HG02642 (cell line): Measurements from ENCODE around the gene NCMAP.
"Not testable (repeated sequence)": the region's sequence is repeated elsewhere in the genome, so short reads cannot be mapped to it uniquely, and the experiment has no call there.

Experiments used
- ATAC-seq: cut with Tn5 transposase; IDR thresholded peaks from one replicate; pipeline ENCODE4 v1.9.1; 2021; ENCODE audit warnings: mild to moderate bottlenecking; ENCODE audit not compliant: unreplicated experiment, poor library complexity

Gene NCMAP

DNA sequence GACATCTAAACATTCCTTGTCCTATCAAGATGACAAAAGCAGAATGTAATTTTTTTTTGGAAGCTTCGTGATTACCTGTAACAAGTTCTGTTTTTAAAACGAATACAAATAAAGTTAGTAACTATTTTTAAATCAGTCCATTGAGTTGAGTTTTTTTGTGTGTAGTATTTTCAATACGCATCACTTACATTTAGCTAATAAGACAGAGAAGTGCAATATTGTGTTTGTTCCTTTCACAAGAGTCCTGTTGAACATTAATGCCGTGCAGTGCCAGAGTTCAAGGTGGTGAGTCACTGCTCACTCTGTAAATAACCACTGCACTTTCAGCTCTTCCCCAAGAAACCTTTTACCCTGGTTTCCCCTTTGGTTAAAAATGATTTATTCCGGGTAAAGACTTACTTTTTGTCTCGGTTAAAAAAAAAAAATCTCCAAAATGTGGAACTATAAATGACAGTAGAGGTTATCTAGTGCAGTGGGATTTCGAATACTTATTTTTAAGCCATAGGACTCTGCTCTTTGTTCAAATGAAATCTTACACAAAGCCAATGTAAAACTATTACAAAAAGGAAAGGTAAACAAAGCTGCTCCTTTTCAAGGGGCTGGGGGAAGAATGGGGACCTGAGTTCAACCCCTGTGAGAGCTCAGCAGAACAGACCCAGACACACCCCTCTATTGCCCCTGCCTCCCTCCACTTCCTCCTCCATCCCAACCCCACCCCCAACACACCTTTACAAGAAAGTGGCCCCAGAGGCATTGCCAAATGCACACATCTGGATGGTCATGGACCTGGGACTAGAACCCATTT is 14.8 kb upstream of the NCMAP start:
- no peak for ATAC-seq

GRCh38 chr1:24541711-24542346 is 14.1 kb upstream of the NCMAP start:
- no peak for ATAC-seq

GRCh38 chr1:24544239-24544638 is 11.6 kb upstream of the NCMAP start:
- ATAC-seq, result no peak

- ATAC-seq, result no peak
Measured at GRCh38 chr1:24545662-24546061, 10.2 kb upstream of the NCMAP start.

DNA sequence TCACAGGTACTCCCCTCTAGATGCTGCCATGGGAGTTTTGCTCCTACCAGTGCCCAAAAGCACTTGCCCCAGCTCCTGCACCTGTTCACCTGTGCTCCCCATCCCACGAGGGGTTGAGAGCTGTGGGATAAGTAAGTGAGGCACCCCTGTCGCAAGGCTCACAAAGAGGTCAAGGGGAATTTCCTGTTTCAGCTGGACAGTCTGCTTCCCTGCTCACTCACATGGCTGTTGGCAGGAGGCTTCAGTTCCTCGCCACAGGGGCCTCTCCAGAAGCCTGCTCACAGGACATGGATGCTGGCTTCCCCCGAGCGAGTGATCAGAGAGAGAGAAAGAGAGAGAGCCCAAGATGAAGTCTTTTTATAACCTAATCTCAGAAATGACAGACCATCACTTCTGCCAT is 8.7 kb upstream of the NCMAP start:
- no peak for ATAC-seq

GRCh38 chr1:24548070-24548469 is 7.8 kb upstream of the NCMAP start:
- no peak for ATAC-seq

DNA sequence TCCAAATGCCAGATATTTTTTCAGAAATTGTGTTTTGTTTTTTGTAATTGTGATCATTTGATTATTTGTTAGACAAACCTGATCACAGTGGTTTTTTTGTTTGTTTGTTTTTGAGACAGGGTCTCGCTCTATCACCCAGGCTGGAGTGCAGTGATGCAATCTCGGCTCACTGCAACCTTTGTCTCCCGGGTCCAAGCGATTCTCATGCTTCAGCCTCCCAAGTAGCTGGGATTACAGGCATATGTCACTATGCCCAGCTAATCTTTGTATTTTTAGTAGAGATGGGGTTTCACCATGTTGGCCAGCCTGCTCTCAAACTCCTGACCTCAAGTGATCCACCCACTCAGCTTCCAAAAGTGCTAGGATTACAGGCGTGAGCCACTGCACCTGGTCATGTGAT is 6.7 kb upstream of the NCMAP start:
- not testable (repeated sequence) for ATAC-seq

- ATAC-seq, result no peak
Measured at GRCh38 chr1:24551290-24551959, 4.5 kb upstream of the NCMAP start.

GRCh38 chr1:24551960-24552571 is 3.8 kb upstream of the NCMAP start:
- ATAC-seq, result no peak

DNA sequence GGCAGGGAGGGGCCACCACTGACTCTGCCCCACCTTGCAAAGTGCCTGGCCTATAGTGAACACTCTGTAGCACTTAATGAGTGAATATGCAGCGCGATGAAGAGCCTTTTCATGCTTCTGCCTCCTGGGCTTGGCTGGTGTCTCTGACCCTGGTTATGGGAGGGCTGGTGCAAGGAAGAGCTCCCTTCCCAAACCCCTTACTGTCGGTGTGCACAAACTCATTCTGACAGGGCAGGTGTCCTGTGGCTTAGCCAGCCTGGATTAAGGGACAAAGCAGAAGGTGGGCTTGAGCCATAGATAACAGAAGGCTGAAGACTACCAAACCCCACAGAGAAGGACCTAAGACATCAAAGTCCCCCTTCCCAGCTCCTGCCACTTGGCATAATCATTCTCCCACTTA is 2.0 kb upstream of the NCMAP start:
- no peak for ATAC-seq

DNA sequence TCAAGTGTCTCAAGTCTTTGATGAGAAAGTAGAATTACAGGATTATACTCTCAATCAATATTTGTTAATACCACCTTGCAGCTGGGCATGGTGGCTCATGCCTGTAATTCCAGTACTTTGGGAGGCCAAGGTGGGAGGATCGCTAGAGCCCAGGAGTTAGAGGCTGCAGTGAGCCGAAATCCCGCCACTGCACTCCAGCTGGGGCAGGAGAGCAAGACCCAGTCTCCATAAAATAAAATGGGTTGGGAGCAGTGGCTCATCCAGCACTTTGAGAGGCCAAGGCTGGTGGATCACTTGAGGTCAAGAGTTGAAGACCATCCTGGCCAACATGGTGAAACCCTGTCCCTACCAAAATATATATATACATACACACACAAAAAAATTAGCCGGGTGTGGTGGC is 1.2 kb upstream of the NCMAP start:
- ATAC-seq, result no peak

- ATAC-seq, result no peak
Measured at GRCh38 chr1:24556414-24556795, 518 bp downstream of the NCMAP start.

GRCh38 chr1:24557220-24557619 is 1.3 kb downstream of the NCMAP start:
- ATAC-seq, result no peak

GRCh38 chr1:24557711-24558131 is 1.8 kb downstream of the NCMAP start:
- no peak for ATAC-seq

DNA sequence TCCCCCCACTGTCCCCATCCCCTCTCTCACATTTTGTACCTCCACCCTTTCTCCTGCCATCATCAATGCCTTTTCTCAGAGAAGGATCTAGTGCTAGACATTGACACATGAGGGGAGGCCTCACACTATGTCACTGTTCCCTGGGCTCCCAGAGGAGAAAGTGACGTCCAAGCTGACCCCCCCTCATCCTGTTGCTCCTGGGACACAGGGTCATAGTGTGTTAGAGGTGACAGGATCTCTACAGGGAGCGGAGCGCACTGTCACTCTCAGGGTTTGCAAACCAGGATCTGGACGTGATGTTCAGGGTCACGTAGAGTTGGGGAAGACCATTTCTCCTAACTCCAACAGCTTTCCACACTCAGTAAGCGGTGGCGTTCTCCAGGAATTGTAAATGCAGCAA is 2.6 kb downstream of the NCMAP start:
- no peak for ATAC-seq

DNA sequence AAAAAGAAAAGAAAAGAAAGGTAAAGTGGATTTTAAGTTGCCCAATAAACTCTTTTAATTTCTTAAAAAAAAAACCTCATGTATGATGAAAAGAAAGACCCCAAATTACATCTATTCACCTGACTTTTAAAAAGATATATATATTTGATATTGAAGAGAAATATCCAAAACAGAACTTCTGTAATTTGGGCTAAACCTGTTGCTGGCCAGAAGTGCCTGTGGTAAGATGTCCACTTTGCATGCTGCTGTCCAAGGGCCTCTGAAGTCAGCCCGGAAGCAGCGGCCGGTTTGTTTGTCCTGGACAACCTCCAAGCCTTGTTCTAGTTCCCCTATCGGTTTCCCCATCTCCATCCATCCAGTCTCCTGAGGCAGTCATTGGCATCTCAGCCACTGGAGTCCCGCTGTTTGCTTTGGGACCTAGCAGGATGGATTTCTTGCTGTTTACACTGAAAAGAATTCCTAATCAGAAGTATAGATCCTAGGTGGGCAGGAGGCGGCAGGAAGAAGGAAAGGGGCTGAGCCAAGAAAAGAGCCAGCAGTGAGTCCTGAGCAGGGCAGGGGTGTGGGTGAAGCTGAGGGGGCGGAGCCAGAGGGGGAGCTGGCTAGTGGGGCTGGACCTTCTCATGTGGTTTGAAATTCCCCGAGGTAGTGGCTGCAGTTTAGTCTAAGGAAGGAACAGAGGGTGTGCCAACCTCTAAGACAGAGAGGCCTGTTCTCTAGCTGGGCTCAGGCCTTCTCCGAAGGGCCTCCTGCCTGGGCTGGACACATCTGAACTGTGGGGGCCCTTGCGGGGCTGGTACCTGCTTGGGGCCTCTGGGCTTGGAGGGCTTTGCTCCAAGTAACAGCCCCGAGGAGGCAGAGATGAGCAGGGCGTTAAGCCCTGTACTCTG is 3.3 kb downstream of the NCMAP start:
- no peak for ATAC-seq

GRCh38 chr1:24560361-24560760 is 4.5 kb downstream of the NCMAP start:
- no peak for ATAC-seq

GRCh38 chr1:24562625-24563024 is 6.7 kb downstream of the NCMAP start:
- no peak for ATAC-seq

GRCh38 chr1:24564695-24565094 is 8.8 kb downstream of the NCMAP start:
- no peak for ATAC-seq

DNA sequence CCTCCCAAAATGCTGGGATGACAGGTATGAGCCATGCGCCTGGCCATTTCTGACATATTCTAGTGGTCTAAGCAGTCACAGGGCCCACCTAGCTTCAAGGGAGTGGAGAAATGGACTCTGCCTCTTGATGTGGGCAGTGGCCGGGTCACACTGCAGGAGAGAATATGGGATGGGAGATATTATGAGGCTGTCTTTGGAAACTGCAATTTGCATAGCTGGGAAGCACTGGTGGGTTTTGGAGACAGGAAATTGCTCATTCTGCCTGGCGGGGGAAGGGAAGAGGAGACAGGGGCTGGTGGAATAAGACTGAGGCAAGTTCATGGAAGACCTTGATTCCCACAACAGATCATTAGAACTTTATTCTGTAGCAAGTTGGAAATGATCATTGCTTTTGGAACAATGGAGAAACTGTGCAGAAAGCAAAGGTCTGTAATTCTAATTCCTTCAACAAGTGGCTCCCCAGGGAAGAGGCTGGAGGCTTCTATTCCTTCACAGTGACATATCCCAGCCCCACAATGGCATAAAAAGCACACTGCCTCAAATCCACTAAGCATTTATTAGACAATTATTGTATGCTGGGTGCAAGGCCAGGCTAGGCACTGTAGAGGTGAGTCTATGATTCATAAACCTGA is 10.5 kb downstream of the NCMAP start:
- no peak for ATAC-seq
